Kidney epithelial cell (primary cell): ENCODE results near the gene IFNG-AS1. TPM values are rescaled to one million over a fixed set of nuclear protein-coding genes. Genes with fewer than 3 reads are reported as not detected.
A peak's percentile ranks its signal among the peaks of the same experiment; 100 is the strongest.

ENCODE experiments used
- DNase-seq: peaks from one replicate; pipeline ENCODE4 v3.0.0-alpha.2; 2010; ENCODE audit warnings: low read depth
- H3K27me3 ChIP-seq: 2 replicates; pipeline ENCODE4 v1.6.0; 2011; ENCODE audit warnings: low read length; ENCODE audit not compliant: control insufficient read depth, insufficient read depth
- H3K36me3 ChIP-seq: 2 replicates; pipeline ENCODE4 v1.5.1; 2011; ENCODE audit warnings: low read length; ENCODE audit not compliant: control insufficient read depth, insufficient read depth
- H3K4me3 ChIP-seq: 2 replicates; pipeline ENCODE4 v1.5.1; 2011; ENCODE audit warnings: low read depth, mild to moderate bottlenecking, control low read depth, low read length
- total RNA-seq: library from RNA; depleted of rRNA; stranded (reverse); fragments of >200 nt; gene quantifications from 2 replicates; pipeline ENCODE4 v1.2.3, GENCODE V29; 2015
- TF ChIP-seq, protein P1 (sequence below): IDR thresholded peaks from 2 replicates; pipeline ENCODE4 v1.5.1; 2011; ENCODE audit warnings: mild to moderate bottlenecking, moderate library complexity, low read length, control low read depth, inconsistent platforms; ENCODE audit not compliant: insufficient read depth, poor library complexity, severe bottlenecking

IFNG-AS1 gene
- total RNA-seq, 1 donor from 2014 or later = not detected

DNA sequence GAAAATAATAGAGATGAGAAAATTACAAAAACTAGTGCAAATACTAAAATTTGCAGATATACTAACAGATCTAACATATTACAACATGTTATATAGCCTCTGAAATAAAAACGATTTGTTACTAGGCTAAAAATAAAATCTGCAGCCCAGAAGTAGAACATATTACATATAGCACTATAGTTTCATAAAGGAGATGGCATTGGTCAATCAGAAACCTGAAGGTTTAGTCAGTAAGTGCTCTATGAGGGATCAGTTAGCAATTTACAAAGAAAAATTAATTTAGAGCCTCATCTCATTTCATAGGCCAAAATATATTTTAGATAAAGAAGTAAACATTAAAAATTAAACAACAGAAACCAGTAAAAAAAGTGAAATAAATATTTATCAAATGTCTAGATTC, 41.0 kb downstream of the IFNG-AS1 start:
- Histone ChIP-seq H3K4me3 (no peak overlapping the region), H3K27me3 (no peaks in the 10 kb centered on the region), H3K36me3 (no peaks in the 10 kb centered on the region)
- TF ChIP-seq, protein P1, sequence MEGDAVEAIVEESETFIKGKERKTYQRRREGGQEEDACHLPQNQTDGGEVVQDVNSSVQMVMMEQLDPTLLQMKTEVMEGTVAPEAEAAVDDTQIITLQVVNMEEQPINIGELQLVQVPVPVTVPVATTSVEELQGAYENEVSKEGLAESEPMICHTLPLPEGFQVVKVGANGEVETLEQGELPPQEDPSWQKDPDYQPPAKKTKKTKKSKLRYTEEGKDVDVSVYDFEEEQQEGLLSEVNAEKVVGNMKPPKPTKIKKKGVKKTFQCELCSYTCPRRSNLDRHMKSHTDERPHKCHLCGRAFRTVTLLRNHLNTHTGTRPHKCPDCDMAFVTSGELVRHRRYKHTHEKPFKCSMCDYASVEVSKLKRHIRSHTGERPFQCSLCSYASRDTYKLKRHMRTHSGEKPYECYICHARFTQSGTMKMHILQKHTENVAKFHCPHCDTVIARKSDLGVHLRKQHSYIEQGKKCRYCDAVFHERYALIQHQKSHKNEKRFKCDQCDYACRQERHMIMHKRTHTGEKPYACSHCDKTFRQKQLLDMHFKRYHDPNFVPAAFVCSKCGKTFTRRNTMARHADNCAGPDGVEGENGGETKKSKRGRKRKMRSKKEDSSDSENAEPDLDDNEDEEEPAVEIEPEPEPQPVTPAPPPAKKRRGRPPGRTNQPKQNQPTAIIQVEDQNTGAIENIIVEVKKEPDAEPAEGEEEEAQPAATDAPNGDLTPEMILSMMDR = no peak
- no peak for DNase-seq

DNA sequence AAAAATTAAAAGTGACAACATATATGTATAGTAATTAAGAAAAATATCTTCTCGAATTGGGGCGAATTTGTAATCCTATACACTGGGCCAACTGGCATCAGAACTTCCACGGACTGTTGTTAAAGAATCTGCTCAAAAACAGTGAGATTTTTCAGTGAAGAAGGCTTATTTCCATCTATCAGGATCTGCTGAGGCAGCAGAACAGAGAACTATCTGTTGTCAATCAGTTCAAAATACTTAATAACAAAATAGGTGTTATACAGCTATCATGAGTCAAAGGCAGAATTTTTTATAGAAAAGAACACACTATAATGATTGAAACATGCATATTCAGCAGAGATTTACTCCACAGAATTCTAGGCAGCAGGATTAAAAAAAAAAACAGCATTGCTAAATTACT, 41.9 kb downstream of the IFNG-AS1 start:
- H3K4me3 ChIP-seq = no peak overlapping the region
- TF ChIP-seq, protein P1 = no peak
- H3K36me3 ChIP-seq = no peaks in the 10 kb centered on the region
- no peak for DNase-seq
- no peaks in the 10 kb centered on the region for H3K27me3 ChIP-seq

DNA sequence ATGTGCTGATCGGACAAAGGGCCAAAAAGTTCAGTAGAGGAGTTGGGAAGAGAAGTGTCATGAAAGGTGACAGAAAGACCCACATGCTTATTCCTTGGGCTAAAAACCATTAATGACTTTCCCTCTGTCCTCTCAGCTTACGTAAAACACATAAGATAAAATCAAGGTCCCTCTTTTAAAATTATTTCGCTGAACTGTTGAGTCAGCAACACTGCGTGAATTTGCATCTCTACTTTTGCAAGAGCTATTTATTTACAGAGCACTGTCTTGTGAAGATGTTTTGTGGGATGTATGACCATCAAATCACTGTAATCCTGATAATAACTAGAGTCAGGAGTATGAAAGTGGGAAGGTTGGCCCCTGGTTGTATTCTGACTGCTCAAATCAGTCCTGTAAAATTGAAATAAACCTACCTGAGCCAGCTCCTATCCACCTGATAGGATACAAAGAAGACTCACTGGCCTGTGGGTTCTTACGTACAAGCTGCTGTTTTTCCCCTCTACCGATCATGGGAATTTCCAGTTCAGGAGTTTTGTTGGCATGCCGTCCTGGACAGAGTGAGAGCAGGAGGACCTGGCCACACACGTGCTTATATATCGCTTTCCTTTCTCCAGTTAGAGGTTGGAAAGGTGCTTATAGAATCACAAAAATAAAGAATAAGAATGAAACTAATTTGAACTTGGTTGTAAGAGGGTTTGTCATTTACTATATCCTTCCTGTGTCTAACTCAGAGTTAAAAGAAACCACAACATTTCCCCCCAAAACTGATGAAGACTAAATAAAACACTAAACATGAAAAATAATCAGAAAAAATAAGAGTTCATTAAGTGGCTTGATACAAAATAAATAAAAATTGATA, 42.9 kb downstream of the IFNG-AS1 start:
- Histone ChIP-seq H3K27me3 (no peaks in the 10 kb centered on the region), H3K36me3 (no peaks in the 10 kb centered on the region), H3K4me3 (no peak overlapping the region)
- peak; percentile 42 for DNase-seq
- TF ChIP-seq, protein P1 = no peak

DNA sequence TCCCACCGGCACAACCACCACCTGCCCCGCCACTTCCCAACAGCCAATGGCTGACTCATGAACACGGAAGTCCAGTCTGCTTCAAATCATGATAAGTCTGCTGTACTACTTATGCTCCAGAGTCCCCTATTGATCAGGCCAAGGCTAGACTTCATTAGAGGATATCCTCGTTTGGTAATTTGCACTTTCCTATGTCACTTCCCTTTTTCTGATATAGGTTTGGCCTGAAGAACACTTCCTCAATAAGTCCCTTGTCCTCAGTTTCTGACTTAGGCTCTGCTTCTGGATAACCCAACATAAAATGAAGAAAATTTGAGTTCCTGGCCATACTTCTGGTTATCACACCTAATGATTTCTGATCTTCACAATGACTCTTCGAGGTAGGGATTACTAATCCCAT, 45.3 kb downstream of the IFNG-AS1 start:
- no peak overlapping the region for H3K4me3 ChIP-seq
- TF ChIP-seq, protein P1 = no peak
- DNase-seq = no peak
- H3K36me3 ChIP-seq = no peaks in the 10 kb centered on the region
- no peaks in the 10 kb centered on the region for H3K27me3 ChIP-seq

DNA sequence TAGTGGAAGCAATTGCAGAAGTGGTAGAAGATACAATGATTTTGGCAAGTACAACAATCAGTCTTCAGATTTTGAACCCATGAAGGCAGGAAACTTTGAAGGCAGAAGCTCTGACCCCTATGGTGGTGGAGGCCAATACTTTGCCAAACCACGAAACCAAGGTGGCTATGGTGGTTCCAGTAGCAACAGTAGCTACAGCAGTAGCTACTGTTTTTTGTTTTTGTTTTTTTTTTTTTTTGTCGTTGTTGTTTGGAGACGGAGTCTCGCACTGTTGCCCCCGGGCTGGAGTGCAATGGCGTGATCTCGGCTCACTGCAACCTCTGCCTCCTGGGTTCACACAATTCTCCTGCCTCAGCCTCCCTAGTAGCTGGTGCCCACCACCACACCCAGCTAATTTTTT, 47.4 kb downstream of the IFNG-AS1 start:
- Histone ChIP-seq H3K36me3 (no peaks in the 10 kb centered on the region), H3K4me3 (no peak overlapping the region), H3K27me3 (no peaks in the 10 kb centered on the region)
- DNase-seq = no peak
- TF ChIP-seq, protein P1 = no peak

DNA sequence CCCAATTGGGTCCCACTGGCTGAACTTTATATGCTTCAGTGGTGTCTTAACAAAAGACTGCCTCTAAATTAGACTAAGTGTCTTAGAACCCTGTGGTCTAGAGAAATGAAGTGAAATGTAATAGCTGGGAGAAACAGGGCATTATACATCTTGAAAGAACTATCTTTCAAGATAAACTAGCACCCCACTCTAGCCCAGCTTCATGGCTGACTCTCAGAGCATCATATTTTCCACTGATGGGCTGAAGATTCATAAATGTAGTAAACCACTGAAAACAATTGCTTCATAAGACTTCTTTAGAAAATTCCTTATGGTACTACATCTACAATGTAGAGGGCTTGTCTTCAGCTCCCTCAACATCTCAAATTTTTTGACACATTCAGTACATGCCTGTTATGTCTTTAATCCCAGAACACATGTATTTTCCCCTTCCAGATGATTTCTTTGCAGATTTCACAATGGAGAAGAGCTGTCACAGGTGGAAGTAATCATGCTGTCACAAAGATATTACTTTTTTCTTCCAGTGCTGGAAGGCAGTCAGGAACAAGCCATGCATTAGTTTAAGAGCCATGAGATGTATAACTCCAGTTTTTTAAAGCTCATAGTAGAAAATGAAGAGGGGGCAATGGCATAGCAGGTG, 48.5 kb downstream of the IFNG-AS1 start:
- TF ChIP-seq, protein P1 = no peak
- Histone ChIP-seq H3K27me3 (no peaks in the 10 kb centered on the region), H3K36me3 (no peaks in the 10 kb centered on the region), H3K4me3 (no peak overlapping the region)
- no peak for DNase-seq
